Kidney (tissue), 14 donors: ENCODE measurements around the gene SDK1. TPM values are rescaled to one million over a fixed set of nuclear protein-coding genes. Genes with fewer than 3 reads are reported as not detected.

Experiments used
- DNase-seq, 5 donors: peaks; one replicate each; pipeline ENCODE4 v3.0.0-alpha.2; 2013 to 2020
- FAIRE-seq: peaks from 2 replicates; lab custom pipeline; 2012; peaks lifted over from hg19 to GRCh38; lab: Jason Lieb, UNC
- H3K27ac ChIP-seq, 2 donors: one replicate each; pipeline ENCODE4 v1.7.0; 2013; ENCODE audit warnings: low read depth in 2 of 2, low read length in 2 of 2, inconsistent platforms in 1 of 2
- H3K27me3 ChIP-seq: one replicate; pipeline ENCODE4 v1.7.1; 2013; ENCODE audit warnings: low read length, inconsistent platforms; ENCODE audit not compliant: control insufficient read depth, insufficient read depth
- H3K36me3 ChIP-seq, 3 donors: one replicate each; pipeline versions ENCODE4 v1.7.0 to v1.7.1; 2013; ENCODE audit warnings: low read length in 3 of 3, control low read depth in 1 of 3, inconsistent platforms in 1 of 3; ENCODE audit not compliant: insufficient read depth in 3 of 3, control insufficient read depth in 2 of 3
- H3K4me1 ChIP-seq, 3 donors: one replicate each; pipeline versions ENCODE4 v1.7.0 to v1.7.1; 2013; ENCODE audit warnings: low read length in 3 of 3, inconsistent platforms in 1 of 3, low read depth in 1 of 3; ENCODE audit not compliant: control insufficient read depth in 2 of 3, insufficient read depth in 2 of 3
- H3K4me3 ChIP-seq, 3 donors: one replicate each; pipeline versions ENCODE4 v1.7.0 to v1.8.1; 2013; ENCODE audit warnings: low read length in 3 of 3, control low read depth in 1 of 3, inconsistent platforms in 1 of 3
- H3K9ac ChIP-seq, 3 donors: one replicate each; pipeline versions ENCODE4 v1.7.0 to v1.7.1; 2013; ENCODE audit warnings: low read length in 3 of 3, control low read depth in 1 of 3, inconsistent platforms in 1 of 3
- H3K9me3 ChIP-seq, 3 donors: one replicate each; pipeline versions ENCODE4 v1.7.0 to v1.7.1; 2013; ENCODE audit warnings: low read length in 3 of 3, control low read depth in 1 of 3, inconsistent platforms in 1 of 3; ENCODE audit not compliant: control insufficient read depth in 2 of 3, insufficient read depth in 1 of 3
- CTCF ChIP-seq: IDR thresholded peaks from 3 replicates; pipeline ENCODE4 v1.5.1; 2012; ENCODE audit warnings: mild to moderate bottlenecking, moderate library complexity, borderline replicate concordance; ENCODE audit not compliant: insufficient read depth; ENCODE audit errors: extremely low read depth
- intact Hi-C: fragments of 100-400 bp; cut with DNase I; formaldehyde crosslinking; loops from one replicate; pipeline ENCODE4 v1.11.1; 2022
- polyA plus RNA-seq: library from polyadenylated mRNA; stranded (reverse); fragments of 350-450 nt; fragmentation: Illumina TruSeq; extraction: RNeasy Lipid Tissue Mini Kit (QIAGEN cat#74804); gene quantifications from one replicate; pipeline ENCODE4 v1.2.3, GENCODE V29; 2014; ENCODE audit warnings: low read depth, low replicate concordance; ENCODE audit not compliant: insufficient read depth
- total RNA-seq: library from RNA; stranded (reverse); fragmentation: NEBNext Ultra II Directional; extraction: Animal tissue kit (Norgen Biotek cat#: 25700); gene quantifications from one replicate; pipeline ENCODE4 v1.2.1, GENCODE V29; 2021
- donor health status: control.
- donor health status: control.
- donor health status: control.
- donor health status: control.
- donor health status: control.
- donor health status: DM: yes; HTN: yes; CAD: no.
- donor health status: Normal renal cell carcinoma (clear cell type).

Gene SDK1
- total and polyA plus RNA-seq, 2 donors from 2014 or later = 2.0 to 38.3 TPM

- no peak overlapping the region for H3K9ac ChIP-seq
- H3K27ac ChIP-seq = no peak overlapping the region
- H3K4me3 ChIP-seq = no peak overlapping the region
- no peaks in the 10 kb centered on the region for H3K27me3 ChIP-seq
- intact Hi-C loops = no loop called here
- TF ChIP-seq CTCF = no peak
- FAIRE-seq (no peak), DNase-seq (no peak)
- H3K36me3 ChIP-seq = no peaks in the 10 kb centered on the region
- H3K9me3 ChIP-seq = no peaks in the 10 kb centered on the region
- no peaks in the 10 kb centered on the region for H3K4me1 ChIP-seq
These were observed 377.3 kb downstream of the SDK1 start for GRCh38 chr7:3678314-3678810.

GRCh38 chr7:3682028-3682710, 381.1 kb downstream of the SDK1 start:
- no peak for TF ChIP-seq CTCF
- Histone ChIP-seq H3K4me1 (peaks cover 0 to 9% (median 2%) of the 10 kb centered on the region in 3 donors), H3K27me3 (no peaks in the 10 kb centered on the region), H3K36me3 (no peaks in the 10 kb centered on the region), H3K27ac (no peak overlapping the region), H3K9ac (no peak overlapping the region), H3K4me3 (no peak overlapping the region), H3K9me3 (no peaks in the 10 kb centered on the region)
- intact Hi-C loops = no loop called here
- DNase-seq = peak in 4 of 5 donors; percentile 47 to 64 (median 53)
- FAIRE-seq = no peak

- no peak for TF ChIP-seq CTCF
- H3K4me1 ChIP-seq = peaks cover 0 to 9% (median 2%) of the 10 kb centered on the region in 3 donors
- H3K9ac ChIP-seq = no peak overlapping the region
- DNase-seq = peak in 4 of 5 donors; percentile 54 to 59 (median 58)
- H3K27me3 ChIP-seq = no peaks in the 10 kb centered on the region
- H3K27ac ChIP-seq = no peak overlapping the region
- no peaks in the 10 kb centered on the region for H3K9me3 ChIP-seq
- intact Hi-C loops = no loop called here
- H3K4me3 ChIP-seq = no peak overlapping the region
- no peak for FAIRE-seq
- H3K36me3 ChIP-seq = no peaks in the 10 kb centered on the region
These were observed 382.8 kb downstream of the SDK1 start for GRCh38 chr7:3683546-3684539.
